Prostate gland (tissue), 2 donors: Measurements from ENCODE around the gene DOCK6.

Experiments used
- POLR2A ChIP-seq: fragments of 450-650 bp; IDR thresholded peaks from one replicate; pipeline ENCODE4 v1.6.1; 2016; ENCODE audit warnings: antibody characterized with exemption, mild to moderate bottlenecking
- POLR2AphosphoS5 ChIP-seq: sonication (generic); formaldehyde crosslinking; IDR thresholded peaks from one replicate; pipeline ENCODE4 v1.6.1; 2017; ENCODE audit warnings: antibody characterized with exemption
- TF ChIP-seq, protein P1 (sequence below), 4 experiments: fragments of 200-600 bp in 2 of 4; fragments of 450-650 bp in 2 of 4; sonication (generic) in 2 of 4; IDR thresholded peaks; 1 replicate in 3 of 4; 2 replicates in 1 of 4; pipeline ENCODE4 v1.5.1; 2016 to 2019; ENCODE audit warnings: antibody characterized with exemption in 4 of 4, mild to moderate bottlenecking in 2 of 4, moderate library complexity in 2 of 4

DNA sequence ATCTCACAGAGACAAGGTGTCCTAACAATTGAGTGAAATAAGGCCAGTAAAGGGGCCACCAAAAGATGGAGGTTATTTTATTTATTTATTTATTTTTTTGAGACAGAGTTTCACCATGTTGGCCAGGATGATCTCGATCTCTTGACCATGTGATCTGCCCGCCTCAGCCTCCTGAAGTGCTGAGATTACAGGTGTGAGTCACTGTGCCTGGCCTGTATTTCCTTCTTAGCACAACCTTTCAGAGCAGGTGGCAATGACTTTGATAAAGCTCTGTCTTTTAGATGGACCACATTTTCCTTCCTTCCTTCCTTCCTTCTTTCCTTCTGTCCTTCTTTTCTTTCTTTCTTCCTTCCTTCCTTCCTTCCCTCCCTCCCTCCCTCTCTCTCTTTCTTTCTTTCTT is 11.0 kb upstream of the DOCK6 start:
- TF ChIP-seq, protein P1, sequence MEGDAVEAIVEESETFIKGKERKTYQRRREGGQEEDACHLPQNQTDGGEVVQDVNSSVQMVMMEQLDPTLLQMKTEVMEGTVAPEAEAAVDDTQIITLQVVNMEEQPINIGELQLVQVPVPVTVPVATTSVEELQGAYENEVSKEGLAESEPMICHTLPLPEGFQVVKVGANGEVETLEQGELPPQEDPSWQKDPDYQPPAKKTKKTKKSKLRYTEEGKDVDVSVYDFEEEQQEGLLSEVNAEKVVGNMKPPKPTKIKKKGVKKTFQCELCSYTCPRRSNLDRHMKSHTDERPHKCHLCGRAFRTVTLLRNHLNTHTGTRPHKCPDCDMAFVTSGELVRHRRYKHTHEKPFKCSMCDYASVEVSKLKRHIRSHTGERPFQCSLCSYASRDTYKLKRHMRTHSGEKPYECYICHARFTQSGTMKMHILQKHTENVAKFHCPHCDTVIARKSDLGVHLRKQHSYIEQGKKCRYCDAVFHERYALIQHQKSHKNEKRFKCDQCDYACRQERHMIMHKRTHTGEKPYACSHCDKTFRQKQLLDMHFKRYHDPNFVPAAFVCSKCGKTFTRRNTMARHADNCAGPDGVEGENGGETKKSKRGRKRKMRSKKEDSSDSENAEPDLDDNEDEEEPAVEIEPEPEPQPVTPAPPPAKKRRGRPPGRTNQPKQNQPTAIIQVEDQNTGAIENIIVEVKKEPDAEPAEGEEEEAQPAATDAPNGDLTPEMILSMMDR (IDR thresholded peaks at IDR 0.05) = no peak
- TF ChIP-seq POLR2AphosphoS5 (no peak), POLR2A (no peak)
